Measurements from ENCODE around the gene GALNT10.

Gene GALNT10

GRCh38 chr5:154366353-154366752 lies 175.8 kb downstream of the GALNT10 start:
- no peak overlapping the region for H3K4me3 ChIP-seq (ENCODE audit: low read depth in 1 of 2, low read length in 2 of 2)
- peaks cover 28% of the 10 kb centered on the region for H3K4me1 ChIP-seq (ENCODE audit: insufficient read depth, low read length)
- H3K27ac ChIP-seq (ENCODE audit: low read depth, low read length) = no peak overlapping the region
- H3K36me3 ChIP-seq (ENCODE audit: insufficient read depth, low read length) = no peaks in the 10 kb centered on the region
- H3K9ac ChIP-seq (ENCODE audit: low read length) = no peak overlapping the region
- no peaks in the 10 kb centered on the region for H3K9me3 ChIP-seq (ENCODE audit: low read length)
- H3K27me3 ChIP-seq (ENCODE audit: control insufficient read depth in 1 of 2, insufficient read depth in 2 of 2, low read length in 2 of 2) = no peaks in the 10 kb centered on the region

DNA sequence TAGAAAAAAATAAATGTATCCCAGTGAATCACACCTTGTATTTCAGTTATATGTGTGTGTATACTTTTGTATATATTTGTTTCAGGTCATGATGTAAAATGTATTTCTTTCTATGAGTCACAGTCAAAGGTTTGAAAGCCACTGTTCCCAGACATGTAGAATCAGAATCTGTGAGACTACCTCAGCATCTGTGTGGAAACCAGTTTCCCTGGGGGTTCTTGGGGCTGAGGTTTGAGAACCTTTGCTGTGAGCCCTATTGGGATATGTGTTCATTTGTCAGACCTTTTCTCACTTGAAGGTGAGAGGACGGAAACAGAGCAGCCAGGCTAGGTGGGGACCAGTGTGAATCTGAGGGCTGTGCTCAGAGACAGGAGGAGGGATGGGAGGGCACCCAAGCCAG lies 176.6 kb downstream of the GALNT10 start:
- Histone ChIP-seq H3K36me3 (ENCODE audit: insufficient read depth, low read length) (no peaks in the 10 kb centered on the region), H3K27ac (ENCODE audit: low read depth, low read length) (no peak overlapping the region), H3K9ac (ENCODE audit: low read length) (no peak overlapping the region), H3K4me3 (ENCODE audit: low read depth in 1 of 2, low read length in 2 of 2) (no peak overlapping the region), H3K4me1 (ENCODE audit: insufficient read depth, low read length) (peaks cover 28% of the 10 kb centered on the region), H3K9me3 (ENCODE audit: low read length) (no peaks in the 10 kb centered on the region), H3K27me3 (ENCODE audit: control insufficient read depth in 1 of 2, insufficient read depth in 2 of 2, low read length in 2 of 2) (no peaks in the 10 kb centered on the region)

DNA sequence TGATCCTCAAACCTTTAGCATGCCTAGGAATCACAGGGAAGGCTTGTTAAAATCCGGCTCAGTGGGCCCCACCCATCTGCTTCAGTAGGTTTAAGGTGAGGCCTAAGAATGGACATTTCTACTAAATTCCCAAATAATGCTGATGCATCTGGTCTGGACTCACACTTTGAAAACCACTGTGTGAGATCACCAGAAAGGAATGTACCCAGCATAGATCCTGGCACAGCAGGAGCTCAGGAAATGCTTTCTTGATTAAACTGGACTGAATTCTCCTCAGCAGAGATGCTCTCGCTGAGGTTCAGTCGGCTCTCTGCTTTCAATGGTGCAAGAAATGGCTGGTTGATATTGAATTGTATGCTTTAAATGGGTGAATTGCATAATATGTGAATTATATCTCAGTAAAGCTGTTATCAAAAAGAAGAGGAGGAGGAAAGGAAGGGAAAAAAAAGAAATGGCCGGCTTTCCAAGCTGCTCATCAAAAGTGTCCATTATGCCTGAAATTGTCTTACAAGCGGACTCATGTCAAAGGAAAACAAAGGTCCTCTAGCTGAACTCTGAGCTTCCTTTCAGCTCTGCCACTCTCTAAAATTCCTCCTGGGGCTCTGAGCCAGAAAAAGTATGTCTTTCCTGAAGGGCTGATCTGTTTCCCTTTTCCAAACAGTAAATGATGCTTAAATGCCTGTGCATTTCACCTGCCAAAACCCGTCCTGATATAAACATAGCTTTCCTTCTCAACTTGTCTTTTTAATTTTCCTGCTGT lies 177.7 kb downstream of the GALNT10 start:
- H3K27me3 ChIP-seq (ENCODE audit: control insufficient read depth in 1 of 2, insufficient read depth in 2 of 2, low read length in 2 of 2) = no peaks in the 10 kb centered on the region
- no peak overlapping the region for H3K27ac ChIP-seq (ENCODE audit: low read depth, low read length)
- no peaks in the 10 kb centered on the region for H3K9me3 ChIP-seq (ENCODE audit: low read length)
- peaks cover 28% of the 10 kb centered on the region for H3K4me1 ChIP-seq (ENCODE audit: insufficient read depth, low read length)
- H3K36me3 ChIP-seq (ENCODE audit: insufficient read depth, low read length) = no peaks in the 10 kb centered on the region
- no peak overlapping the region for H3K4me3 ChIP-seq (ENCODE audit: low read depth in 1 of 2, low read length in 2 of 2)
- H3K9ac ChIP-seq (ENCODE audit: low read length) = no peak overlapping the region

DNA sequence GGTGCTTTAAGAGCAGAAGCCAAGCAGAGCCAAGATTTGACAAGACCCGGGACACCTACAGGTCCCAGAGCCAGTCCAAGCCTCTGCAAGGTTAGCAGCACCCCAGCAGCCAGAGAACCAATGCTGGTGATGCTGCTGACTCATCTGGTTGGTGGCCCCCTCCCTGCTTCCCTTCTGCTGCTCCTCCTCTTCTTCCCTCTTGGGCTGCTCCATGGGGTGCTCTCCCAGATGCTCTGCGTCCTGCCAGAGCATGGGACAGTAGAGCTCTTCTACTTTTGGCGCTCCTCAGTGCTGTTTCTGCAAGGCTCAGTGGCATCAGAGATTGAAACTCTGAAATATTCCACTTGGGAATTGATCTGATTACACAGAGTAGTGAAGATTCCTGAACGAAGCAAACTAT lies 179.1 kb downstream of the GALNT10 start:
- Histone ChIP-seq H3K4me1 (ENCODE audit: insufficient read depth, low read length) (peaks cover 27% of the 10 kb centered on the region), H3K9me3 (ENCODE audit: low read length) (no peaks in the 10 kb centered on the region), H3K27me3 (ENCODE audit: control insufficient read depth in 1 of 2, insufficient read depth in 2 of 2, low read length in 2 of 2) (no peaks in the 10 kb centered on the region), H3K9ac (ENCODE audit: low read length) (no peak overlapping the region), H3K27ac (ENCODE audit: low read depth, low read length) (no peak overlapping the region), H3K36me3 (ENCODE audit: insufficient read depth, low read length) (no peaks in the 10 kb centered on the region), H3K4me3 (ENCODE audit: low read depth in 1 of 2, low read length in 2 of 2) (no peak overlapping the region)

DNA sequence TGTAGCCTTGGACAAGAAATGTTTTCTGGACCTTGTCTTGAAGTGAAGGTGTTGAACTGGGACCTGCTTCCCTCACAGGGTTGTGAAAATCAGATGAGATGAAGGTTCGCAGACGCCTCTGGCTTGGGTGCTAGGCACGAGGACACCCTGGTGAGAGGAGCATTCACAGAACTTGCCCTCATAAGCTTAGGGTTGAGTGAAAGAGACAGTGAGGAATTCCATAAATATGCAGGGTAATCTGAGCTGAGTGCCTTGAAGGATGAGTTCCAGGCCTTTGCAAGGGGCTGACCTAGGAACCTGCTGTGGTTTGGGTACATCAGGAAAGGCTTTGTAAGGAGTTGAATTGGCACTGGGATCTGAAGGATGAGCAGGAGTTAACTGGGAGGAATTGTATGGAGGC lies 179.6 kb downstream of the GALNT10 start:
- Histone ChIP-seq H3K36me3 (ENCODE audit: insufficient read depth, low read length) (no peaks in the 10 kb centered on the region), H3K27ac (ENCODE audit: low read depth, low read length) (no peak overlapping the region), H3K9me3 (ENCODE audit: low read length) (no peaks in the 10 kb centered on the region), H3K9ac (ENCODE audit: low read length) (no peak overlapping the region), H3K27me3 (ENCODE audit: control insufficient read depth in 1 of 2, insufficient read depth in 2 of 2, low read length in 2 of 2) (no peaks in the 10 kb centered on the region), H3K4me3 (ENCODE audit: low read depth in 1 of 2, low read length in 2 of 2) (no peak overlapping the region), H3K4me1 (ENCODE audit: insufficient read depth, low read length) (peaks cover 23% of the 10 kb centered on the region)

DNA sequence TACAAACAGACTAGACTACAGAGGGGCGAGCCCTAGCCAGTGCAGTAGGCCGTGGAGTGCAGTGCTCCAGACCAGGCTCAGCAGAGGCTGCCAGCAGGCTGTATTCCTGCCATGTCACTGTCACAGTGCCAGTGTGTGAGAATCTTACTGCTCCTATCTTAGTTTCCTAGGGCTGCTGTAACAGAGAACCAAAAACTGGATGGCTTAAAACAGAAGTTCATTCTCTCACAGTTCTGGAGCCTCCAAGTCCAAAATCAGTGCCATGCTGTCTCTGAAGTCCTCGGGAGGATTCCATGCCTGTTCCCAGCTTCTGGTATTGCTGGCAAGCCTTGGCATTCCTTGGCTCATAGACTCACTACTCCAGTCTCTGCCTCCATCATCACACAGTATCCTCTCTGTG lies 180.3 kb downstream of the GALNT10 start:
- Histone ChIP-seq H3K4me1 (ENCODE audit: insufficient read depth, low read length) (peaks cover 19% of the 10 kb centered on the region), H3K9me3 (ENCODE audit: low read length) (no peaks in the 10 kb centered on the region), H3K36me3 (ENCODE audit: insufficient read depth, low read length) (no peaks in the 10 kb centered on the region), H3K4me3 (ENCODE audit: low read depth in 1 of 2, low read length in 2 of 2) (no peak overlapping the region), H3K27ac (ENCODE audit: low read depth, low read length) (no peak overlapping the region), H3K9ac (ENCODE audit: low read length) (no peak overlapping the region), H3K27me3 (ENCODE audit: control insufficient read depth in 1 of 2, insufficient read depth in 2 of 2, low read length in 2 of 2) (no peaks in the 10 kb centered on the region)

- Histone ChIP-seq H3K36me3 (ENCODE audit: insufficient read depth, low read length) (peaks cover 6% of the 10 kb centered on the region), H3K9ac (ENCODE audit: low read length) (no peak overlapping the region), H3K27me3 (ENCODE audit: control insufficient read depth in 1 of 2, insufficient read depth in 2 of 2, low read length in 2 of 2) (no peaks in the 10 kb centered on the region), H3K27ac (ENCODE audit: low read depth, low read length) (no peak overlapping the region), H3K4me1 (ENCODE audit: insufficient read depth, low read length) (peaks cover 19% of the 10 kb centered on the region), H3K9me3 (ENCODE audit: low read length) (no peaks in the 10 kb centered on the region), H3K4me3 (ENCODE audit: low read depth in 1 of 2, low read length in 2 of 2) (no peak overlapping the region)
These were observed 181.2 kb downstream of the GALNT10 start for GRCh38 chr5:154371687-154372086.

- Histone ChIP-seq H3K4me3 (ENCODE audit: low read depth in 1 of 2, low read length in 2 of 2) (no peak overlapping the region), H3K27me3 (ENCODE audit: control insufficient read depth in 1 of 2, insufficient read depth in 2 of 2, low read length in 2 of 2) (no peaks in the 10 kb centered on the region), H3K36me3 (ENCODE audit: insufficient read depth, low read length) (peaks cover 15% of the 10 kb centered on the region), H3K9me3 (ENCODE audit: low read length) (no peaks in the 10 kb centered on the region), H3K27ac (ENCODE audit: low read depth, low read length) (no peak overlapping the region), H3K4me1 (ENCODE audit: insufficient read depth, low read length) (peaks cover 19% of the 10 kb centered on the region), H3K9ac (ENCODE audit: low read length) (no peak overlapping the region)
These were observed 182.1 kb downstream of the GALNT10 start for GRCh38 chr5:154372661-154373060.

DNA sequence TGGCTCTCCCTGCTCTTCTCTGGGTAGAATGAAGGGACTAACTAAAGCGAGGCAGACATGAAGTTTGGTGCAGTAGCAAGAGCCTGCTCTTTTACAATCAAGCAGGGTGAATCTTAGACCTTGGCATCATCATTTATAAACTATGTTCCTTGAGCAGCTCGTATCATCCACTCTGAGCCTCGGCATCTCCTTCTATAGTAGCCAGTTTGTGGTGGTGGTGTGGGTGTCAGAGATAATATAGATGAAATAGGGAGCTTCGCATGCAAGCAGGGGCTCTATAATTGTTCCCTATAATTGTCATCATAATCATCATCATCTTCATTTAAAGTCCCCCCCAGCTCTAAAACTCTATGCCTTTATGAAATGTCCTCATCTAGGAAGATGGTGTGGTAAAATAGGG lies 182.8 kb downstream of the GALNT10 start:
- Histone ChIP-seq H3K4me1 (ENCODE audit: insufficient read depth, low read length) (peaks cover 12% of the 10 kb centered on the region), H3K4me3 (ENCODE audit: low read depth in 1 of 2, low read length in 2 of 2) (no peak overlapping the region), H3K27ac (ENCODE audit: low read depth, low read length) (no peak overlapping the region), H3K36me3 (ENCODE audit: insufficient read depth, low read length) (peaks cover 18% of the 10 kb centered on the region), H3K9ac (ENCODE audit: low read length) (no peak overlapping the region), H3K27me3 (ENCODE audit: control insufficient read depth in 1 of 2, insufficient read depth in 2 of 2, low read length in 2 of 2) (no peaks in the 10 kb centered on the region), H3K9me3 (ENCODE audit: low read length) (no peaks in the 10 kb centered on the region)

DNA sequence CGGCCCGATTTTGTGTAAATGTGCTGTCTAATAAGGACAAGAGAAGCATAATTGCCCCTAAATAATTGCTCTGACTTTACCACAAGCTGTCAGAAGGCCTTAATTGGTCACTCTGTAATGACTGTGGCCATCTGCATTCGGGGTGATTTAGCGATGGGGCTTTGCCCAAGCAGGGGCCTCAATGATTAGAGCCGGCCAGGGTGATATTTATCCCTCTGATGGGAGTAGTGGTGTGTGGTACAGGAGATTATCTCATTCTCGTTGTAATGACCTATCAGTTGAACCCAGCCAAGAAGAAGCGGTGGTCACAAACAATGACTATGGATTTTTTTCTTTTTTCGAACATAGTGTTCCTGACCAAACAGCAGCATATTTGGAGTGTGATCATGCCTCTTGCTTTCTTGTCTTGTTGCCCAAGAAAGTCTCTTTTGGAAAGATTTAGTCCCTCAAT lies 183.2 kb downstream of the GALNT10 start:
- Histone ChIP-seq H3K4me1 (ENCODE audit: insufficient read depth, low read length) (peaks cover 11% of the 10 kb centered on the region), H3K4me3 (ENCODE audit: low read depth in 1 of 2, low read length in 2 of 2) (no peak overlapping the region), H3K36me3 (ENCODE audit: insufficient read depth, low read length) (peaks cover 20% of the 10 kb centered on the region), H3K9ac (ENCODE audit: low read length) (no peak overlapping the region), H3K27me3 (ENCODE audit: control insufficient read depth in 1 of 2, insufficient read depth in 2 of 2, low read length in 2 of 2) (no peaks in the 10 kb centered on the region), H3K9me3 (ENCODE audit: low read length) (no peaks in the 10 kb centered on the region), H3K27ac (ENCODE audit: low read depth, low read length) (no peak overlapping the region)

DNA sequence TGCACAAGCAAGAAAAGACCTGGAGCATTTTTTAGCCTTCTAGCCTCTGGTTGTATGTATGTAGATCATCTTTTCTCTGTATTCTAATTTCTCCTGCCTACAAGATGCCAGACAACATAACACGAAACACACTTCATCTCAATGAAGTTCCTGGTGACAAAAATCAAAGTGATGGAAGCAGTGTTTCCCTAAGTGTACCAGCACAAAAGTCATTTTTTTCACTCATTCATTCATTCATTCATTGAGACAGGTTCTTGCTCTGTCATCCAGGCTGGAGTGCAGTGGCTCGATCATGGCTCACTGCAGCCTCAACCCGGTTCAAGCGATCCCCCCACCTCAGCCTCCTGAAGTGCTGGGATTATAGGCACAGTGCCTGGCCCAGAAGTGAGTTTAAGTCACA lies 183.7 kb downstream of the GALNT10 start:
- Histone ChIP-seq H3K4me3 (ENCODE audit: low read depth in 1 of 2, low read length in 2 of 2) (no peak overlapping the region), H3K9me3 (ENCODE audit: low read length) (no peaks in the 10 kb centered on the region), H3K9ac (ENCODE audit: low read length) (no peak overlapping the region), H3K36me3 (ENCODE audit: insufficient read depth, low read length) (peaks cover 20% of the 10 kb centered on the region), H3K27ac (ENCODE audit: low read depth, low read length) (no peak overlapping the region), H3K27me3 (ENCODE audit: control insufficient read depth in 1 of 2, insufficient read depth in 2 of 2, low read length in 2 of 2) (no peaks in the 10 kb centered on the region), H3K4me1 (ENCODE audit: insufficient read depth, low read length) (peaks cover 11% of the 10 kb centered on the region)

DNA sequence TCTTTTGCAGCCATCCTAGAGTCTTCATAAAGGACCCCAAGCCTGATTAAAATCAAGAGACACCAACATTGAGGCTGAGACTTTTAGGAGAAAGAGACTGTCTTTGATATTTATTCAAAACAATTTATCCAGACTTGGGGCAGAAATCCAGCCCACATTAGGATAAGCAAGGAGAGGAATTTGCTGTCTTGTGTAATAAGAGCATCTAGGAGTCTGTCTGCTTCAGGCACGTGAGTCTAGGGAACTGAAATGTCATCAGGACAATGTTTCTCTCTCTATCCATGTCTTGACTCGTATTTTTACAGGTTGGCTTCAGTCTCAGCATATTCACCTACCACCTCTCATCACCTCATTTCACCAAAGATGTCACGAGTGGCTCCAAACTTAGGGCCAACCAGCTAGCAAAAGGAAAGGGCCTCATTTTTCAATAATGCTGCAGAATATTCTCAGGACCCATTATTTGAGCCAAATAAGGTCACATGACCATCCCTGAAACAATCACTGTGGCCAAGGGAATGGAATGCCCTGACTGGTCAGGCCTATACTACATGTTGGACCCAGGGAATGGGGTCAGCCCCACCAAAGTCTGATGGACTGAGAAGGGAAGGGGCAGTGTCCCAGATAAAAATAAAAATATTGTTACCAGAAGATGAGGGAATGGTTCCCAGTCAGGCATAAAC lies 184.9 kb downstream of the GALNT10 start:
- no peak overlapping the region for H3K27ac ChIP-seq (ENCODE audit: low read depth, low read length)
- H3K27me3 ChIP-seq (ENCODE audit: control insufficient read depth in 1 of 2, insufficient read depth in 2 of 2, low read length in 2 of 2) = no peaks in the 10 kb centered on the region
- peaks cover 26% of the 10 kb centered on the region for H3K36me3 ChIP-seq (ENCODE audit: insufficient read depth, low read length)

More for the DNA sequence above, 184.9 kb downstream of the GALNT10 start:
- H3K4me1 ChIP-seq (ENCODE audit: insufficient read depth, low read length) = peaks cover 4% of the 10 kb centered on the region
- H3K4me3 ChIP-seq (ENCODE audit: low read depth in 1 of 2, low read length in 2 of 2) = no peak overlapping the region
- no peak overlapping the region for H3K9ac ChIP-seq (ENCODE audit: low read length)
- H3K9me3 ChIP-seq (ENCODE audit: low read length) = no peaks in the 10 kb centered on the region

Data from muscle layer of colon (tissue), 2 donors.